Right lung (tissue), 5 donors: ENCODE results near the gene KHK. TPM values are rescaled to one million over a fixed set of nuclear protein-coding genes. Genes with fewer than 3 reads are reported as not detected.
"Not testable (repeated sequence)": the region's sequence is repeated elsewhere in the genome, so short reads cannot be mapped to it uniquely, and the experiment has no call there.

ENCODE experiments used
- DNase-seq, 2 donors: peaks; one replicate each; pipeline ENCODE4 v3.0.0-alpha.2; 2013
- polyA plus RNA-seq, 5 donors: library from polyadenylated mRNA; unstranded; fragments of 120-200 nt; gene quantifications; one replicate each; pipeline versions ENCODE4 v1.2.1 to v1.2.3, GENCODE V29; 2013; ENCODE audit warnings: inconsistent platforms in 1 of 5, low replicate concordance in 1 of 5; ENCODE audit not compliant: insufficient read length in 5 of 5, insufficient read depth in 1 of 5

KHK gene
- polyA plus RNA-seq, 5 donors: 4.2 to 6.7 (median 4.9) TPM

GRCh38 chr2:27058210-27058609, 28.4 kb upstream of the KHK start:
- DNase-seq: no peak

GRCh38 chr2:27059141-27059820, 27.3 kb upstream of the KHK start:
- DNase-seq: no peak

- DNase-seq: no peak
Measured at GRCh38 chr2:27060323-27060722, 26.2 kb upstream of the KHK start.

- DNase-seq: no peak
Measured at GRCh38 chr2:27065128-27065527, 21.4 kb upstream of the KHK start.

- DNase-seq: no peak
Measured at GRCh38 chr2:27067385-27067784, 19.2 kb upstream of the KHK start.

- DNase-seq: no peak
Measured at GRCh38 chr2:27069436-27069835, 17.1 kb upstream of the KHK start.

- no peak for DNase-seq
Measured at GRCh38 chr2:27069961-27070618, 16.5 kb upstream of the KHK start.

GRCh38 chr2:27070653-27071276, 15.8 kb upstream of the KHK start:
- no peak for DNase-seq

GRCh38 chr2:27071277-27071989, 15.1 kb upstream of the KHK start, which contains the start of gene OST4:
OST4 (minus strand) TSS chr2:27071654.
- peak; percentile 95 to 96 for DNase-seq

GRCh38 chr2:27071990-27072830, 14.4 kb upstream of the KHK start:
- peak; percentile 93 to 96 for DNase-seq

GRCh38 chr2:27072920-27073319, 13.7 kb upstream of the KHK start:
- DNase-seq: no peak

- DNase-seq: no peak
Measured at GRCh38 chr2:27073782-27074181, 12.8 kb upstream of the KHK start.

GRCh38 chr2:27074738-27075565, 11.6 kb upstream of the KHK start:
- peak; percentile 69 to 74 for DNase-seq

GRCh38 chr2:27075566-27075871, 11.1 kb upstream of the KHK start:
- not testable (repeated sequence) for DNase-seq

- DNase-seq: no peak
Measured at GRCh38 chr2:27076323-27076722, 10.2 kb upstream of the KHK start.

GRCh38 chr2:27077231-27077630, 9.3 kb upstream of the KHK start:
- no peak for DNase-seq

- peak; percentile 94 to 95 for DNase-seq
Measured at GRCh38 chr2:27078267-27079194, 8.0 kb upstream of the KHK start, which contains the start of gene EMILIN1. EMILIN1 (plus strand) TSS chr2:27078615; CDS start chr2:27079066, 451 bp downstream.

GRCh38 chr2:27079233-27080139, 7.1 kb upstream of the KHK start:
- no peak for DNase-seq
